IMR-90 (cell line): Measurements from ENCODE around the gene MEGF6. TPM values are rescaled to one million over a fixed set of nuclear protein-coding genes. Genes with fewer than 3 reads are reported as not detected.

Experiments used
- ATAC-seq: fragments of 200-7000 bp; cut with Tn5 transposase; 2 replicates; pipeline ENCODE4 v1.9.1; 2020; ENCODE audit warnings: low read depth, mild to moderate bottlenecking, moderate library complexity
- BruUV-seq: library from RNA; stranded (reverse); fragments of 400-500 nt; replicated peaks from 2 replicates; lab custom pipeline; 2021; lab: Mats Ljungman, UMichigan
- CTCF ChIA-PET: fragments of 300-600 bp; formaldehyde crosslinking; extraction: SDS; loops from one replicate; lab custom pipeline; 2021; ENCODE audit warnings: antibody characterized with exemption; lab: Yijun Ruan, JAX
- POLR2A ChIA-PET: fragments of 300-600 bp; sonication (Branson Sonifier 250); formaldehyde crosslinking; loops from one replicate; lab custom pipeline; 2022; ENCODE audit warnings: antibody characterized with exemption; ENCODE audit not compliant: unreplicated experiment; lab: Charles Lee
- DNase-seq: peaks from one replicate; pipeline ENCODE4 v3.0.0; 2013
- H2AFZ ChIP-seq: replicated peaks from 2 replicates; pipeline ENCODE3; 2013; ENCODE audit warnings: low read length, mild to moderate bottlenecking; ENCODE audit not compliant: poor library complexity
- H2AK5ac ChIP-seq: 2 replicates; pipeline ENCODE4 v1.6.1; 2013; ENCODE audit warnings: low read depth, low read length, inconsistent platforms
- H2AK9ac ChIP-seq: replicated peaks from 2 replicates; pipeline ENCODE3; 2013; ENCODE audit warnings: mild to moderate bottlenecking, low read depth, low read length, moderate library complexity; ENCODE audit not compliant: poor library complexity
- H2BK120ac ChIP-seq: 2 replicates; pipeline ENCODE4 v1.6.1; 2013; ENCODE audit warnings: low read depth, low read length, inconsistent platforms
- H2BK15ac ChIP-seq: 3 replicates; pipeline ENCODE4 v1.6.1; 2013; ENCODE audit warnings: low read depth, low read length, inconsistent platforms
- H2BK20ac ChIP-seq: 2 replicates; pipeline ENCODE4 v1.6.1; 2013; ENCODE audit warnings: low read depth, mild to moderate bottlenecking, inconsistent platforms, low read length, moderate library complexity
- H2BK5ac ChIP-seq: 2 replicates; pipeline ENCODE4 v1.6.1; 2013; ENCODE audit warnings: mild to moderate bottlenecking, low read depth, low read length, inconsistent platforms; ENCODE audit not compliant: poor library complexity, severe bottlenecking
- H3K14ac ChIP-seq: replicated peaks from 2 replicates; pipeline ENCODE4 v1.6.1; 2013; ENCODE audit warnings: low read depth, low read length, inconsistent platforms
- H3K18ac ChIP-seq: 2 replicates; pipeline ENCODE4 v1.6.1; 2013; ENCODE audit warnings: low read depth, low read length, control low read depth
- H3K23ac ChIP-seq: 2 replicates; pipeline ENCODE4 v1.6.1; 2013; ENCODE audit warnings: low read depth, low read length, inconsistent platforms
- H3K27ac ChIP-seq: 2 replicates; pipeline ENCODE4 v1.5.1; 2013; ENCODE audit warnings: mild to moderate bottlenecking, control low read depth, low read length; ENCODE audit not compliant: insufficient read depth
- H3K27me3 ChIP-seq: 2 replicates; pipeline ENCODE4 v1.6.1; 2013; ENCODE audit warnings: low read length; ENCODE audit not compliant: control insufficient read depth, insufficient read depth
- H3K36me3 ChIP-seq: 2 replicates; pipeline ENCODE4 v1.6.1; 2013; ENCODE audit warnings: low read length, mixed read lengths; ENCODE audit not compliant: control insufficient read depth, insufficient read depth
- H3K4ac ChIP-seq: 2 replicates; pipeline ENCODE4 v1.6.1; 2013; ENCODE audit warnings: low read depth, low read length, inconsistent platforms
- H3K4me1 ChIP-seq: 2 replicates; pipeline ENCODE4 v1.6.1; 2013; ENCODE audit warnings: low read length, mixed read lengths; ENCODE audit not compliant: control insufficient read depth, insufficient read depth
- H3K4me2 ChIP-seq: 2 replicates; pipeline ENCODE4 v1.6.1; 2013; ENCODE audit warnings: low read depth, mild to moderate bottlenecking, control low read depth, low read length, moderate library complexity
- H3K4me3 ChIP-seq: 2 replicates; pipeline ENCODE4 v1.5.1; 2013; ENCODE audit warnings: low read depth, mild to moderate bottlenecking, control low read depth, low read length, moderate library complexity; ENCODE audit not compliant: insufficient read depth
- H3K56ac ChIP-seq: 2 replicates; pipeline ENCODE4 v1.6.1; 2013; ENCODE audit warnings: low read length, inconsistent platforms; ENCODE audit not compliant: insufficient read depth; ENCODE audit errors: extremely low read depth
- H3K79me1 ChIP-seq, 2 experiments: 2 replicates each; pipeline ENCODE4 v1.6.1; 2013; ENCODE audit warnings: low read length in 2 of 2, inconsistent platforms in 1 of 2, low read depth in 1 of 2
- H3K9ac ChIP-seq: 2 replicates; pipeline ENCODE4 v1.6.1; 2013; ENCODE audit warnings: low read depth, low read length, control low read depth
- H3K9me1 ChIP-seq: 2 replicates; pipeline ENCODE4 v1.6.1; 2013; ENCODE audit warnings: low read length, inconsistent platforms; ENCODE audit not compliant: insufficient read depth
- H3K9me3 ChIP-seq: 2 replicates; pipeline ENCODE4 v1.6.1; 2013; ENCODE audit warnings: low read length; ENCODE audit not compliant: control insufficient read depth, insufficient read depth
- H4K20me1 ChIP-seq: 2 replicates; pipeline ENCODE4 v1.6.1; 2013; ENCODE audit warnings: low read length, inconsistent platforms; ENCODE audit not compliant: insufficient read depth
- H4K5ac ChIP-seq: 2 replicates; pipeline ENCODE4 v1.6.1; 2013; ENCODE audit warnings: mild to moderate bottlenecking, low read depth, low read length, control low read depth
- H4K8ac ChIP-seq, 2 experiments: 2 replicates each; pipeline ENCODE4 v1.6.1; 2013; ENCODE audit warnings: low read depth in 2 of 2, low read length in 2 of 2, control low read depth in 1 of 2, inconsistent platforms in 1 of 2
- H4K91ac ChIP-seq: 2 replicates; pipeline ENCODE4 v1.6.1; 2013; ENCODE audit warnings: low read depth, low read length, inconsistent platforms; ENCODE audit not compliant: insufficient read depth
- BHLHE40 ChIP-seq: fragments of 150-350 bp; IDR thresholded peaks from 2 replicates; pipeline ENCODE4 v1.6.1; 2016; ENCODE audit warnings: mild to moderate bottlenecking, low read depth, low read length
- CHD1 ChIP-seq: IDR thresholded peaks from 2 replicates; pipeline ENCODE4 v1.6.1; 2012; ENCODE audit warnings: low read depth, low read length, improper control_type of control experiment
- CTCF ChIP-seq: conservative IDR thresholded peaks from 2 replicates; pipeline ENCODE4 v1.5.1; 2012; ENCODE audit warnings: mild to moderate bottlenecking, low read depth, low read length, improper control_type of control experiment
- ELK1 ChIP-seq: fragments of 150-350 bp; IDR thresholded peaks from 2 replicates; pipeline ENCODE4 v1.6.1; 2016; ENCODE audit warnings: low read depth, mild to moderate bottlenecking, low read length, moderate library complexity, borderline replicate concordance
- FOS ChIP-seq: fragments of 150-350 bp; IDR thresholded peaks from 2 replicates; pipeline ENCODE4 v1.6.1; 2016; ENCODE audit warnings: low read depth, low read length
- MAFK ChIP-seq: IDR thresholded peaks from 2 replicates; pipeline ENCODE4 v1.6.1; 2012; ENCODE audit warnings: low read depth, low read length, improper control_type of control experiment
- MAZ ChIP-seq: IDR thresholded peaks from 2 replicates; pipeline ENCODE4 v1.6.1; 2012; ENCODE audit warnings: low read depth, mild to moderate bottlenecking, low read length, improper control_type of control experiment, moderate library complexity, borderline replicate concordance
- MXI1 ChIP-seq: IDR thresholded peaks from 2 replicates; pipeline ENCODE4 v1.6.1; 2012; ENCODE audit warnings: low read depth, mild to moderate bottlenecking, low read length, moderate library complexity, borderline replicate concordance
- NFE2L2 ChIP-seq: fragments of 150-350 bp; IDR thresholded peaks from 2 replicates; pipeline ENCODE4 v1.6.1; 2016; ENCODE audit warnings: low read depth, mild to moderate bottlenecking, low read length
- POLR2A ChIP-seq: IDR thresholded peaks from 2 replicates; pipeline ENCODE4 v1.6.1; 2012; ENCODE audit warnings: mild to moderate bottlenecking, low read depth, low read length
- RAD21 ChIP-seq: IDR thresholded peaks from 2 replicates; pipeline ENCODE4 v1.6.1; 2012; ENCODE audit warnings: low read length, improper control_type of control experiment
- RCOR1 ChIP-seq: IDR thresholded peaks from 2 replicates; pipeline ENCODE4 v1.6.1; 2012; ENCODE audit warnings: mild to moderate bottlenecking, low read length, improper control_type of control experiment; ENCODE audit not compliant: insufficient replicate concordance
- RFX5 ChIP-seq: IDR thresholded peaks from 2 replicates; pipeline ENCODE4 v1.8.0; 2012; ENCODE audit warnings: low read depth, mild to moderate bottlenecking, low read length, moderate library complexity
- SMC3 ChIP-seq: fragments of 150-350 bp; IDR thresholded peaks from 2 replicates; pipeline ENCODE4 v1.6.1; 2016; ENCODE audit warnings: low read depth, mild to moderate bottlenecking, antibody characterized with exemption, low read length, moderate library complexity
- USF2 ChIP-seq: fragments of 150-350 bp; IDR thresholded peaks from 2 replicates; pipeline ENCODE4 v1.6.1; 2017; ENCODE audit warnings: mild to moderate bottlenecking, antibody characterized with exemption, low read length, low read depth
- WGBS, 2 experiments: methylation state at CpG; one replicate each; pipeline versions ENCODE4 v1.1.5 to v1.1.7; 2013; ENCODE audit warnings: missing lambda C conversion rate in 2 of 2; ENCODE audit not compliant: insufficient read length in 1 of 2; ENCODE audit errors: extremely low coverage in 2 of 2; 5-methylcytosine and 5-hydroxymethylcytosine counted together
- dilution Hi-C: fragments of 300-500 bp; cut with HindIII; formaldehyde crosslinking; loops from one replicate; pipeline ENCODE4 v1.14.3; 2018; ENCODE audit warnings: low sequenced_read_pairs; ENCODE audit not compliant: unreplicated experiment
- in situ Hi-C: fragments of 300-500 bp; cut with MboI; formaldehyde crosslinking; loops from 3 replicates; pipeline ENCODE4 v1.14.3; 2019; ENCODE audit warnings: low sequenced_read_pairs, inconsistent platforms, mixed read lengths
- intact Hi-C: fragments of 100-400 bp; cut with micrococcal nuclease; formaldehyde crosslinking; loops from 2 replicates; pipeline ENCODE4 v1.10.0; 2022
- polyA plus RNA-seq, 3 experiments: library from polyadenylated mRNA; depleted of rRNA; stranded (reverse); fragments of >200 nt; gene quantifications; 2 replicates each; pipeline ENCODE4 v1.2.3, GENCODE V29; 2012; ENCODE audit warnings: low replicate concordance in 1 of 3
- total RNA-seq: library from RNA; depleted of rRNA; stranded (reverse); fragments of >200 nt; gene quantifications from 2 replicates; pipeline ENCODE4 v1.2.3, GENCODE V29; 2012

The MEGF6 gene
- total and polyA plus RNA-seq, 2 of the 4 experiments (the other 2 are of a cell fraction) = 0.72 to 4.1 TPM

GRCh38 chr1:3509721-3510120 lies 101.6 kb downstream of the MEGF6 start:
- dilution Hi-C loops (no loop called here), intact Hi-C loops (no loop called here), in situ Hi-C loops (no loop called here)
- no peak for TF ChIP-seq MAZ
- no peak for TF ChIP-seq RCOR1
- TF ChIP-seq ELK1 = no peak
- no peak for TF ChIP-seq POLR2A
- no peak for TF ChIP-seq SMC3
- no peak for TF ChIP-seq CHD1
- TF ChIP-seq MAFK = no peak
- no peak for TF ChIP-seq CTCF
- TF ChIP-seq NFE2L2 = no peak
- TF ChIP-seq BHLHE40 = no peak
- TF ChIP-seq MXI1 = no peak
- no peak for TF ChIP-seq USF2
- no peak for TF ChIP-seq RFX5
- no peak for TF ChIP-seq RAD21
- TF ChIP-seq FOS = no peak
- WGBS, 2 experiments = 81% methylated on average over 12 of the region's 21 CpGs; no CpG with 5 or more reads in 1 of the 2 experiments
- ATAC-seq = no peak
- no peak overlapping the region for H3K4me3 ChIP-seq
- H3K4me1 ChIP-seq = peaks cover 3% of the 10 kb centered on the region; the same call in 1 of the 2 replicates
- no peak overlapping the region for H2AFZ ChIP-seq
- no peaks in the 10 kb centered on the region for H3K36me3 ChIP-seq
- no peak overlapping the region for H2BK120ac ChIP-seq
- H3K18ac ChIP-seq = no peak overlapping the region
- no peak overlapping the region for H2BK5ac ChIP-seq
- peaks cover 1% of the 10 kb centered on the region; the same call in 1 of the 2 replicates for H3K9me3 ChIP-seq
- no peak overlapping the region for H2AK9ac ChIP-seq
- H3K4ac ChIP-seq = no peak overlapping the region
- H3K23ac ChIP-seq = no peak overlapping the region
- H3K27ac ChIP-seq = no peak overlapping the region
- no peak overlapping the region for H3K4me2 ChIP-seq
- no peak overlapping the region for H4K91ac ChIP-seq
- H4K5ac ChIP-seq = no peak overlapping the region
- H3K56ac ChIP-seq = no peak overlapping the region
- H3K79me1 ChIP-seq = no peaks in the 10 kb centered on the region
- no peak overlapping the region for H2BK15ac ChIP-seq
- no peak overlapping the region for H3K14ac ChIP-seq
- CTCF ChIA-PET = no interaction called here
- H4K8ac ChIP-seq = no peak overlapping the region
- H3K9me1 ChIP-seq = no peaks in the 10 kb centered on the region
- POLR2A ChIA-PET = no interaction called here
- no TSS peak for BruUV-seq
- H3K27me3 ChIP-seq = no peaks in the 10 kb centered on the region
- no peak for DNase-seq
- no peaks in the 10 kb centered on the region for H4K20me1 ChIP-seq
- H2BK20ac ChIP-seq = no peak overlapping the region
- no peak overlapping the region for H3K9ac ChIP-seq
- no peak overlapping the region for H2AK5ac ChIP-seq
